Activated T-helper 17 cell treated with anti-CD3 and anti-CD28 coated beads, Interleukin-2, amount 50 U/mL, for 72 hours (primary cell): ENCODE measurements around the gene C10orf105. TPM values are rescaled to one million over a fixed set of nuclear protein-coding genes. Genes with fewer than 3 reads are reported as not detected.

Source experiments
- ATAC-seq: fragments of 150-1000 bp; cut with Tn5 transposase; replicated peaks from 2 replicates; pipeline ENCODE4 v1.10.0; 2021; ENCODE audit warnings: mild to moderate bottlenecking, moderate library complexity
- H3K27ac Mint-ChIP-seq: one replicate; pipeline ENCODE4 v1.8.0; 2022; ENCODE audit warnings: mixed read lengths
- H3K27me3 Mint-ChIP-seq: one replicate; pipeline ENCODE4 v1.8.0; 2022; ENCODE audit warnings: mixed read lengths
- H3K36me3 Mint-ChIP-seq: one replicate; pipeline ENCODE4 v1.8.0; 2022; ENCODE audit warnings: low read depth, mild to moderate bottlenecking, mixed read lengths
- H3K4me1 Mint-ChIP-seq: one replicate; pipeline ENCODE4 v1.8.0; 2022; ENCODE audit warnings: mixed read lengths
- H3K4me3 Mint-ChIP-seq: one replicate; pipeline ENCODE4 v1.8.0; 2022; ENCODE audit warnings: mild to moderate bottlenecking, mixed read lengths
- H3K9me3 Mint-ChIP-seq: one replicate; pipeline ENCODE4 v1.8.0; 2022; ENCODE audit warnings: mixed read lengths
- total RNA-seq, 2 donors: library from RNA; stranded (reverse); gene quantifications; one replicate each; pipeline ENCODE4 v1.2.3, GENCODE V29; 2022

Gene C10orf105
- total RNA-seq, 2 donors from 2014 or later: 0.04 to 1.0 TPM

DNA sequence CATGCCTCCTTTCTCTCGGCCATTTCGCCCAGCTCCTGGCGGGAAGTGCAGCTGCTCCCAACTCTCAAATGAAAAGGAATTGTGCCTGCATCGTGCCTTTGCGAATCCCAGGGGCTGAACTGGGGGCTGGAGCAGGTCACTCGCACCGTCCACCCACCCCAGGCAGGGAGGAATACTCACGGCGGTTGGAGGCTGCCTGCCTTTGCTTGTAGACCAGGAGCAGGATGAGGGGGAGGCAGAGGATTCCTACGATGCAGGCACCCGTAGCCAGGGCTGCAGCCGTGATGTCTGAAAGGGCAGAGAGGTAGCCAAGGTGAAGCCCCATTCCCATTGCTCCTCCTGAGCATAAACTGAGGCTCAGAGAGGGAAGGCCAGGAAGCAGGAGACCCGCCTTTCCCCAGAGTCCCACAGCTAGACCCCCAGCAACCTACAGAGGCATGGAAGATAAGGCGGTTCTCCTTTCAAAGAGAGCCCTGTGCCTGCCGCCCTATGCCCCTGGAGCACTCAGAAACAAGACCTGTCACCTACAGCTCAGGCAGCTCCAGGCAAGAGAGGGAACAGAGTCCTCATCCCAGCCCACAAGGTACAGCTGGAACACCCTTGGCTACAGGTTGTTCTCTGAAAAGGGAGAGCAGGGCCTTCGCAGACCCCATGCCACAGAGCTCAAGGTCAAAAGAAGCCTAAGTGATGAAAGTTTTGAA lies 35.8 kb upstream of the C10orf105 start:
- ATAC-seq: no peak
- Mint-ChIP-seq H3K27me3 (no peaks in the 10 kb centered on the region), H3K9me3 (no peaks in the 10 kb centered on the region), H3K4me1 (peaks cover 59% of the 10 kb centered on the region), H3K27ac (peak overlapping the region; percentile 94), H3K4me3 (peak overlapping the region; percentile 40), H3K36me3 (peaks cover 97% of the 10 kb centered on the region)

DNA sequence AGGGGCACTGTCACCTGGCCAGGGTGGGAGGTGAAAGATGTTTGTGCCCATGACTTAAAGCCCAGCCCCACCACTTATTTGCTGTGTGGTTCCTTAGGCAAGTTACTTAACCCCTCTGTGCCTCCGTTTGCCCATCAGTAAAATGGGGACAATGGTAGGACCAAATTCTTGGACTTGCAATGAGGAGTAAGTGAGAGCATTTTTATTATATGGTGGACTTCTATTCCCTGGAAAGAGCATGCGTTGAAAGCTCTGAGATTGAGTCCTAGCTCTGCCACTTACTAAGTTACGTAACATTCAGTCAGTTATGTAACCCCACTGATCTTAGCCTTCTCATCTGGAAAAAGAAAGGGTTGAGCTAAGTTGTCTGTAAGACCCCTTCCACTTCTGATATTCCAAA lies 35.0 kb upstream of the C10orf105 start:
- H3K27ac Mint-ChIP-seq: peak overlapping the region; percentile 84
- peaks cover 64% of the 10 kb centered on the region for H3K4me1 Mint-ChIP-seq
- H3K9me3 Mint-ChIP-seq: no peaks in the 10 kb centered on the region
- no peaks in the 10 kb centered on the region for H3K27me3 Mint-ChIP-seq
- H3K36me3 Mint-ChIP-seq: peaks cover 97% of the 10 kb centered on the region
- ATAC-seq: no peak
- peak overlapping the region; percentile 40 for H3K4me3 Mint-ChIP-seq

DNA sequence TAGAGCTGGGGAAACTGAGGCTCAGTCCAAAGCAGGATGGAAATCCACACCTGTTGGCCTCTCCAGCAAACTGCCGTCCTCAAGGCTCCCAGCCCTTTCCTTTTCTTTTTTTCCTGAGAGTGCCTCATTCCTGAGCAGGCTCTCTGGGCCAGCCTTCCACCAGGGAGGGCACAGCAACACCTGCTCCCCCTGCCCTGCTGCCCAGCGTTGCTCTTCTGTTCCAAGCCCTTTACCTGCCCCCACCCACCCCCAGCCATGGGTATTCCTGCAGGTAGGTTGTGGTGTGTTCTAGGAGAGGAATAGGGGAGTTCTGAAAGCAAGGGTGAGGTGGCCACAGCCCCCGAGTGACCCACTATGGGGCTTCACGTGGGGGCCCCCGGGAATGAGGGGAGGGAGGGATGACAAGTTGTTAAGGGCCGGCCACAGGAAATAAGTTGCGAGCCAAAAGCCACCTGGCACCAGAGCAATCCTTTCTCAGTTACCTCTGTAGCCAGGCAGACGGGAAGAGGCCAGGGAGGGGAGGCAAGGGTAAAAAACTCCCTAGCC lies 34.5 kb upstream of the C10orf105 start:
- peaks cover 97% of the 10 kb centered on the region for H3K36me3 Mint-ChIP-seq
- peak overlapping the region; percentile 53 for H3K4me3 Mint-ChIP-seq
- no peak for ATAC-seq
- no peaks in the 10 kb centered on the region for H3K27me3 Mint-ChIP-seq
- no peaks in the 10 kb centered on the region for H3K9me3 Mint-ChIP-seq
- peak overlapping the region; percentile 84 for H3K27ac Mint-ChIP-seq
- peaks cover 68% of the 10 kb centered on the region for H3K4me1 Mint-ChIP-seq

DNA sequence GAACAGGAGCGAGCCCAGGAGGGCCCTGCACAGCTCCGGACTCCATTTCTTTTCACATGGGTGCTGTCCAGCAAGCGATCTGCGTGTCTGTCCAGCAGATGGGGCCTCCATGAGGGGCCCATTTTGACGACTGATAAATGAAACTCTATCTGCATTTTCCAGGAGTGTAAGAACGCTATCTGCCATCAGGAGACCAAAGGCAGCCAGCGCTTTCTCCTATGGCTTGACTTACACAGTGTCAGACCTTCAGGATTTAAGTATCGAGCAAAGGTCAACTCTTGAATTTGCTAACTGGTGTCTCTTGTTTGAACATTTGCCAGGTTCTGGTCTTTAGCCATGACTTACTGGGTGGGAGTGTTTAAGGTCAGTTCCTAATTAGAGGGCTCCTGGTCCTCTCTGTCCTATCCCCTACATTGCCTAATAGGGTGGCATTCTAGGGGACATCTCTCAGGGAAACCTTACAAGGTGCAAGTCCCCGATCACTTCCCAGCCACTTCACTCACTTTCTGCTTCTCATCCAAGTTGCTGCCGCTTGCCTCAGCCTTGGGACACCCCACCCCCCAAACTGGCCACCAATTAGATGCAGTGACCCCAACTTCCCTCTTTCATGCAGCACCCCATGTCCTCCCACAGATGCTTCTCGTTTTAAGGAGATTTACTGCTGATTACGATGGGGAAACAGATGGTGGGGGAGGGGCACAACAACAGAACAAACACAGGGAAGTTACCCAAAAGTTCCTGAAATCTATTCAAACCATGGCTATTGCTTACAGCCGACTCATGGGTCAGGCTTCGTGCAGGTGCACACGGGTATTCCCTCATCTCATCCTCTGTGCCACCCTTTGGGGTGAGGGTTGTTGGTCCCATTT lies 33.7 kb upstream of the C10orf105 start:
- Mint-ChIP-seq H3K27me3 (no peaks in the 10 kb centered on the region), H3K4me3 (peak overlapping the region; percentile 53), H3K36me3 (peaks cover 97% of the 10 kb centered on the region), H3K27ac (peak overlapping the region; percentile 84), H3K9me3 (no peaks in the 10 kb centered on the region), H3K4me1 (peaks cover 71% of the 10 kb centered on the region)
- no peak for ATAC-seq

DNA sequence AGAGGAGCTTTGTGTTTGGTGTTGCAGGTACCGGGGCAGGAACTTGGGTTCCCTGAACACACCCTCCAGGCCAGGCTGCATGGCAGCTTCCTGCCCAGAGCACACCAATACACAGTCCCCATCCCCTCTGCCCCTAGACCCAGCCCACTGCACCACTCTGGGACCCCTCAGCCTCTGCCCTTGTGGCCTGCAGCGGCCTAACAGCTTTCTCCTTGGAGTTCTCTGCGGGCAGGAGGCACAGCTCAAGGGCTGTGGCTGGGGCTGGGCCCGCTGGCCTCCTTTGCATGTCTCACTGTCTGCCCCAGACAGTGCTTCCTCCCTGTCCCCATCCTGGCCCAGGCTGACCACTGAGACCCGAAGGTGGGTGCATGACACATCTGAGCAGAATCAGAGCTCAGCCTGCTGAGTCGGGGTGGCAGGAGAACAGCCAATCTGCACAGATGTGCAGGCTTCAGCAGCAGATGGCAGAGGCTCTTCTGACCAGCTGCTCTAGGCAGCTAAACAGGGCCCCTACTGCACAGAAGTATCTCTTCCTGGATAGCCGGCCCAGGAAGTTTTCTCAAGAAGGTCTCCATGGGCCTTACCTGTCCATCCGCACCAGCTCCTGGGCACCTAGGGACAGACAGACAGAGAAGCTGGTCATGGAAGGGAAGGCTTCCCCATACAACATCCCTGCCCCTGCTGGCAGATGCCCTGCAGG lies 33.0 kb upstream of the C10orf105 start:
- no peaks in the 10 kb centered on the region for H3K27me3 Mint-ChIP-seq
- peaks cover 70% of the 10 kb centered on the region for H3K4me1 Mint-ChIP-seq
- H3K9me3 Mint-ChIP-seq: no peaks in the 10 kb centered on the region
- ATAC-seq: peak; percentile 16
- peak overlapping the region; percentile 84 for H3K27ac Mint-ChIP-seq
- peaks cover 95% of the 10 kb centered on the region for H3K36me3 Mint-ChIP-seq
- peak overlapping the region; percentile 53 for H3K4me3 Mint-ChIP-seq

DNA sequence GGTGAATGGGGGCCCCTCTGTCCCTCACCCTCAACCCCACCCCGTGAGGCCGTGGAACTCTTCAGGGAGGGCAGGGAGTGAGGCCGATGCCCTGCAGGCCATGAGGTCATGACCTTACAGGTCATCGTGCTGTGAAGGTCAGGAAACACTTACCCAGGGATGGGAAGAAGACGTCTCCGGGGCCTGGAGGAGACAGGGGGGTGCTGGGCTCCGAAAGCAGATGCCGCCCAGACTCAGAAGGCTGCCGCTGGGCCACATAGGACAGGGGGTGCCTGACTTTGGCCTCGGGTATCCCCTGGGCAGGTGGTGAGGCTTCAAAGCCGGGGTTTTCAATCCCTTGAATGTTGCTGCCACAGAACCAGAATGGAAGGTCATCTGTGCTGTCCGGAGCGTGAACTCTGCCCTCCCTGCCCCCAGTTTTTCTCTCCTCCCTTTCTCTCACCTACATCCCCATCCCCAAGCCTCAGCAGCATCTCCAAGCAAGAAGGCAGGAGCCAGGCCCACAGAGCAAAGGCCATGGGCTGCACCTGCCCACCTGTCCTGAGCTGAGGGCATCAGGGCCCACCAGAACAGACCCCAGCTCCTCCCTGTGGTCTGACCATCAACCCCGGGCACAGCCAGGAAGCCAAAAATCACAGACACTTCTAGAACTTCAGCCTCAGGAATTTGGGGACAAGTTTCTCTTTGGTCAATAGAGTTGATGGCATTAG lies 32.1 kb upstream of the C10orf105 start:
- no peaks in the 10 kb centered on the region for H3K9me3 Mint-ChIP-seq
- H3K4me1 Mint-ChIP-seq: peaks cover 71% of the 10 kb centered on the region
- peaks cover 94% of the 10 kb centered on the region for H3K36me3 Mint-ChIP-seq
- no peaks in the 10 kb centered on the region for H3K27me3 Mint-ChIP-seq
- ATAC-seq: no peak
- H3K4me3 Mint-ChIP-seq: peak overlapping the region; percentile 53
- H3K27ac Mint-ChIP-seq: peak overlapping the region; percentile 84

DNA sequence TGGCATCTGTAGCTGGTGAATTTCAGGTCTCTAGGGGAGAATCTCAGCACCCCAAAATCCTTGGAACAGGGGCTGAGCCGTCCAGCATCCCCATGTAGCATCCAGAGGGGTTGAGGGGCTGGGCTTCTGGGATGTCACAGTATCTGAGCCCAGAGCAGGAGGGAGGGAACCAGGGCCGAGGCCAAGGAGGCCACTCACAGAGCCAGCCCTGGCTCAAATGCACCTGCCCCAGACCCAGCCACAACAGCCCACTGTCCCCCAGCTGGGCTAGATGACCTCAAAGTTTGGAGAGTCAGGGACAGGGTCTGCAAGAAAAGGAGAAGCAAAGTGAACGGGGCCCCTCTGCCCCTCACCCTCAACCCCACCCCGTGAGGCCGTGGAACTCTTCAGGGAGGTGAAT lies 31.4 kb upstream of the C10orf105 start:
- ATAC-seq: no peak
- H3K4me3 Mint-ChIP-seq: peak overlapping the region; percentile 82
- no peaks in the 10 kb centered on the region for H3K27me3 Mint-ChIP-seq
- H3K4me1 Mint-ChIP-seq: peaks cover 71% of the 10 kb centered on the region
- peaks cover 89% of the 10 kb centered on the region for H3K36me3 Mint-ChIP-seq
- H3K9me3 Mint-ChIP-seq: no peaks in the 10 kb centered on the region
- H3K27ac Mint-ChIP-seq: peak overlapping the region; percentile 97

DNA sequence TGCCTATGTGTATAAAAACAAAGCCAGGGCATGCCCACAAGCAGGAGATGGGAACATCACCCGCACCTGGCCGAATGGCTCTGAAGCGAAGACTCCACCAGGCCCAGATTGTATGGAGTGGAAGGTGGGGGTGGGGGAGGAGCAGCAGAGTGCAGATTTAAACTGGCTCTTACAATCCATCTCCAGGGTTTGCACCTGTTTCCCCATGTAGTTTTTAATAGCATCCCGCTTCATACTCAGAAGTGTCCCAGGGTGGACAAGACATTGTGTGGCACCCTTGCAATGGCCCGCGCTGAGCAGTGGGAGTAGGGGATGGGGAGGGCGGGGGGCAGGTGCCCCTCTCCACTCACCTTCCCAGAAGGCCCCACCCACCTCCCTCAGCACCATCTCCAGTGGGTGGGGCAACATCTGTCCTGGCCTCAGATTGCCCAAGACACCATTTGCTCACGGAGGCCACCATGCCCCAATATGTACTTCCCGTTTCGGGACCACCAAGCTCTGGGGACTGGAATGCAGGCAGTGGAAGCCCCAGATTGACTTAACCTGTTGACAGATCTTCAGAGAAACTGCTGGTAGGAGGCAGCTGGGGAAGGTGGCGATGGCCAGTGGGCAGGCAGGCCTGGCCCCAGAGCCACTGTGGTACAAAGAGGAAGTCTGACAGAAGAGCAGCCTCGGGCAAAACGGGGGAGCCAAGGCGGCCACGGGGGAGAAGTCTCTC lies 30.7 kb upstream of the C10orf105 start:
- no peak for ATAC-seq
- H3K4me3 Mint-ChIP-seq: peak overlapping the region; percentile 82
- peak overlapping the region; percentile 97 for H3K27ac Mint-ChIP-seq
- H3K27me3 Mint-ChIP-seq: no peaks in the 10 kb centered on the region
- H3K36me3 Mint-ChIP-seq: peaks cover 86% of the 10 kb centered on the region
- no peaks in the 10 kb centered on the region for H3K9me3 Mint-ChIP-seq
- peaks cover 74% of the 10 kb centered on the region for H3K4me1 Mint-ChIP-seq

DNA sequence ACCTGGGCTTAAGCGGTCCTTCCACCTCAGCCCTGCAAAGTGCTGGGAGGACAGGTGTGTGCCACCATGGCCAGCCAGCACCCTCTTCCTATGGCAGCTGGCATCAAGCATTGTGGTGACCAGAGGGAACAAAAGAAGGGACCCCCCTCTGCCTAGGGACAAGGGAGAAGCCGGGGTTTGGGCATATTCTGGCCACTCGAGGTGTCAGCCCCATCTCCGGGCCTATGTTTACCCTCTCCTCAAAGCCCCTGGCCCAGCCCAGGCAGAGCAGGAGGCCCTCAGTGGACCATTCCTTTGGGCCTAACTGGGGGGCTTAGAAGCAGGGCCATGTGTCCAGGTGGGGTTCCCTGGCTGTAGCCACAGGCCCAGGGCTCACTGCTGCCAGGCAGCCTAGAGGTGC lies 29.8 kb upstream of the C10orf105 start:
- Mint-ChIP-seq H3K9me3 (no peaks in the 10 kb centered on the region), H3K27ac (peak overlapping the region; percentile 97), H3K4me1 (peaks cover 79% of the 10 kb centered on the region), H3K4me3 (peak overlapping the region; percentile 82), H3K27me3 (no peaks in the 10 kb centered on the region), H3K36me3 (peaks cover 77% of the 10 kb centered on the region)
- no peak for ATAC-seq

DNA sequence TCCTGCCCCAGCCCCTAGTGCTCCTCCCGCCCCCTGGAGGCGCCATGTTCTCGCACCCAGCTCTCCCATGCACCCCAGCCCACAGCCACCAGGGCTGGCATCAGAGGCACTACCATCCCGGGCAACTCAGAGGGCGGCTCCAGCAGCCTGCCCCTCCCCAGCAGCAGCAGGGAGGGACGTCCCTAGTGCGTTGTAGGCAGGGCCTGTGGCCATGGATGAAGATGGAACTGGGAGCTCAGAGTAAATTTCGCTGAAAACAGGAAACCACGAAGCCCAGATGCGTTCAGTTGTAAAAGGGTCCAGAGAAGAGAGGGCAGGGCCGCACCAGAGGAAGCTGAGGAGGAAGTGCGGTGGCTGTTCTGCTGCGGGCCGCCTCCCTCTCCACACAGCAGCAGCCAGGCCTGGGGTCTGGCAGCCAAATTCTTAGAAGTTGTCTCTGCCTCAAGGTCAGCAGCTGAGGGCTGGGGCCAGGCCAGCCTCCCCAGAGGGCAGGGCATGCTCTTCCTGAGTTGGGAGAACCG lies 29.2 kb upstream of the C10orf105 start:
- peak; percentile 83 for ATAC-seq
- Mint-ChIP-seq H3K36me3 (peaks cover 70% of the 10 kb centered on the region), H3K27ac (peak overlapping the region; percentile 97), H3K4me1 (peaks cover 73% of the 10 kb centered on the region), H3K4me3 (peak overlapping the region; percentile 82), H3K9me3 (no peaks in the 10 kb centered on the region), H3K27me3 (no peaks in the 10 kb centered on the region)

DNA sequence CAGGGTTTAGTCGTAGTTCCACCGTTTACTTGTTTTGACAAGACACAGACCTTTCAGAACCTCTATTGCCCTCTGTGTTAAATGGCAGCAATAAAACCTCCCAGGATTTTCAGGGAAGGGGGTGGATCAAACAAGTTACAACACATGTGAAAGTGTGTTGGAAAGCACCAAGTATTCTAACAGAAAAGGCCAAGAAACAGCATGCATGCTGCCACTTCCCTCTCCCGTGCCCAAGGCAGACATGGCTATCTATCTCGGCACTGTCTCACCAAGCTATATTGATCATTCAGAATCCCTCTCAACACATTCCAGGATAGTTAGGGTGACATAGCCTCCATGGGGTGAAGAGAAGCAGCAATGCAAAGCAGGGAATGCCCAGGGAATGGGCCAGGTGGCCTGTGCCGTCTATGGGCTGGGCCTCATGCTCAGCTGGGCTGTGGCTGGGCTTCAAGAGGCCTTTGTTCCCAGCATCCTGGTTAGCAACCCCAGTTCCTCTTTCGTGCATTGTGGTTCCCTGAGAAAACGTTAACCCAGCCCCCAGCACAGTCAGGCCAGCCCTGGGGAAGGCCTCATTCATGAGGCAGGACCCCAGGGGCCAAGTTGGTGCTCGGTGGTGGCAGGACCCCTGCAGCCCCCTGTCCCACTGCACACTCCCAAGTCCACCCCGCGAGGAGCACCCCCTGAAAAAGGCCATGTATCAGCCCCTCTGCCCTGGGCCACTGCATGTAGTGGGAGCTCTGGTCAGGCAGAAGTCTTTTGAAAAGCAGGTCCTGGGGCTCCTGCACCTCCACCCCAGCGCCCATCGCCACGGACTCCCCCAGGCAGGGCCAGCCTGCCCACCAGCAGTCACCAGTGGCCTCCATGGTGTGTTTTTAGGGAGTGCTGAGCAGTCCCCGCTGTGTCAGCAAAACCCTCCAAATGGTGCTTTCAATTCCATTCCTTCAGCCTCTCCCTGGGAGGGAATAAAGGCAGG lies 28.3 kb upstream of the C10orf105 start:
- peak; percentile 6 for ATAC-seq
- Mint-ChIP-seq H3K27me3 (no peaks in the 10 kb centered on the region), H3K4me1 (peaks cover 70% of the 10 kb centered on the region), H3K4me3 (peak overlapping the region; percentile 82), H3K36me3 (peaks cover 61% of the 10 kb centered on the region), H3K27ac (peak overlapping the region; percentile 97), H3K9me3 (no peaks in the 10 kb centered on the region)

DNA sequence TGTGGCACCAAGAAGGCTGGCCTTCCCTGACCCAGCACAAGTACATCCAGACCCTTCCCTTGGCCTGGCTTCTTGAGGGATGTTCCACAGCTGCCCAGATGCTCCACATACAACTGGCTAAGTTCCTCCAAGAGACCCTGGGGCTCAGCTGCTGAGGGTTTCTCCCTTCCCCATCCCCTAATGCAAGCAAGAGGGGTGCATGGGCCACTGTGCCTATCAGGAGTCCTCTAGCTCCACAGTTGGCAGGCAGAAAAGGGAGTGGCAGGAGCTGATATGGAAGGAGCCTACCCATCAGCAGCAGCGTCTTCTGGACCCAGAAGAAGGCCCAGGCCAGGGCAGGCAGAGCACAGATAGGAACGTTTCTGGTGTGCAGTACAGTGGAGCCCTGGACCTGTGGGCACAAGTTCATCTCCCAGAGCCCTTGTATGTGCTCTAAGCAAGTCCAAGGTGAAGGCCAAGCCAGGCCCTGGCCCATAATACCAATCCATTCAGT lies 27.5 kb upstream of the C10orf105 start:
- Mint-ChIP-seq H3K9me3 (no peaks in the 10 kb centered on the region), H3K27ac (peak overlapping the region; percentile 97), H3K4me3 (peak overlapping the region; percentile 82), H3K36me3 (peaks cover 54% of the 10 kb centered on the region), H3K4me1 (peaks cover 70% of the 10 kb centered on the region), H3K27me3 (no peaks in the 10 kb centered on the region)
- no peak for ATAC-seq
